Measurements from ENCODE around the gene KRTAP4-9. TPM values are rescaled to one million over a fixed set of nuclear protein-coding genes. Genes with fewer than 3 reads are reported as not detected.
"Not testable (repeated sequence)": the region's sequence is repeated elsewhere in the genome, so short reads cannot be mapped to it uniquely, and the experiment has no call there.

Gene KRTAP4-9
- total RNA-seq, 1 experiment from 2014 or later, result not detected

DNA sequence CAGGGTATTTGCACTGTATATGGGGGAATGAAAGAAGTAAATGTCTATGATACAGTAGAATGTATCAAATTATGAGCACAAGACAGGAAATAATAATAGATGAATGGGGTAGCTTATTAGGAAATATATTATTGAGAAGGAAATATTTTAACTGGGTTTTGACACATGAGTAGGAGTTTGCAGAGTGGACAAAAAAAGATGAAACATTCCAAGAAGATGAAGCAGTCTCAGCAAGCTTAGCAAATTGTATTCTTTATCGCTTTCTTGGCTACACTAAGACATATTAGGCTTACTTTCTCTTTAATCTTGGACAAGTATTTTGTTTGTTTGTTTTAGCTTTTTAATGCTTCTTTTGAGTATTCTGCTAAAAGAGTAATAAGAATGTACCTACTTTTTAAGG lies 1.3 kb upstream of the KRTAP4-9 start:
- no peaks in the 10 kb centered on the region for H3K36me3 Mint-ChIP-seq (ENCODE audit: insufficient read depth, unreplicated experiment)
- H3K4me3 ChIP-seq (ENCODE audit: low read depth, low read length), result no peak overlapping the region
- ChIA-PET CTCF (no interaction called here), POLR2A (no interaction called here)
- peaks cover 10% of the 10 kb centered on the region; the same call in 1 of the 2 replicates for H3K4me1 ChIP-seq
- 0 out of 2 replicates have a peak, but pooled peaks cover 4% of the 10 kb centered on the region for H3K9me3 ChIP-seq
- intact Hi-C loops (cut with micrococcal nuclease; ENCODE audit: unreplicated experiment), result no loop called here
- BruUV-seq (replicated peaks), result no TSS peak
- no peaks in the 10 kb centered on the region for H3K36me3 ChIP-seq (ENCODE audit: control insufficient read depth, insufficient read depth, low read length)
- H3K27me3 ChIP-seq (replicated peaks; ENCODE audit: control insufficient read depth, insufficient read depth, low read length), result no peaks in the 10 kb centered on the region
- H3K27ac Mint-ChIP-seq (ENCODE audit: unreplicated experiment), result no peak overlapping the region
- TF ChIP-seq, protein P1, sequence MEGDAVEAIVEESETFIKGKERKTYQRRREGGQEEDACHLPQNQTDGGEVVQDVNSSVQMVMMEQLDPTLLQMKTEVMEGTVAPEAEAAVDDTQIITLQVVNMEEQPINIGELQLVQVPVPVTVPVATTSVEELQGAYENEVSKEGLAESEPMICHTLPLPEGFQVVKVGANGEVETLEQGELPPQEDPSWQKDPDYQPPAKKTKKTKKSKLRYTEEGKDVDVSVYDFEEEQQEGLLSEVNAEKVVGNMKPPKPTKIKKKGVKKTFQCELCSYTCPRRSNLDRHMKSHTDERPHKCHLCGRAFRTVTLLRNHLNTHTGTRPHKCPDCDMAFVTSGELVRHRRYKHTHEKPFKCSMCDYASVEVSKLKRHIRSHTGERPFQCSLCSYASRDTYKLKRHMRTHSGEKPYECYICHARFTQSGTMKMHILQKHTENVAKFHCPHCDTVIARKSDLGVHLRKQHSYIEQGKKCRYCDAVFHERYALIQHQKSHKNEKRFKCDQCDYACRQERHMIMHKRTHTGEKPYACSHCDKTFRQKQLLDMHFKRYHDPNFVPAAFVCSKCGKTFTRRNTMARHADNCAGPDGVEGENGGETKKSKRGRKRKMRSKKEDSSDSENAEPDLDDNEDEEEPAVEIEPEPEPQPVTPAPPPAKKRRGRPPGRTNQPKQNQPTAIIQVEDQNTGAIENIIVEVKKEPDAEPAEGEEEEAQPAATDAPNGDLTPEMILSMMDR (IDR thresholded peaks at IDR 0.05; ENCODE audit: insufficient read depth in 1 of 2, low read depth in 1 of 2, low read length in 1 of 2, severe bottlenecking in 1 of 2, unreplicated experiment in 1 of 2), result no peak
- peaks cover 8% of the 10 kb centered on the region for H3K4me1 Mint-ChIP-seq (ENCODE audit: low read depth, unreplicated experiment)
- H3K4me3 Mint-ChIP-seq (ENCODE audit: unreplicated experiment), result no peak overlapping the region
- H3K9me3 Mint-ChIP-seq (ENCODE audit: unreplicated experiment), result no peaks in the 10 kb centered on the region
- no peaks in the 10 kb centered on the region for H3K27me3 Mint-ChIP-seq (ENCODE audit: insufficient read depth, unreplicated experiment)
- DNase-seq, result no peak

DNA sequence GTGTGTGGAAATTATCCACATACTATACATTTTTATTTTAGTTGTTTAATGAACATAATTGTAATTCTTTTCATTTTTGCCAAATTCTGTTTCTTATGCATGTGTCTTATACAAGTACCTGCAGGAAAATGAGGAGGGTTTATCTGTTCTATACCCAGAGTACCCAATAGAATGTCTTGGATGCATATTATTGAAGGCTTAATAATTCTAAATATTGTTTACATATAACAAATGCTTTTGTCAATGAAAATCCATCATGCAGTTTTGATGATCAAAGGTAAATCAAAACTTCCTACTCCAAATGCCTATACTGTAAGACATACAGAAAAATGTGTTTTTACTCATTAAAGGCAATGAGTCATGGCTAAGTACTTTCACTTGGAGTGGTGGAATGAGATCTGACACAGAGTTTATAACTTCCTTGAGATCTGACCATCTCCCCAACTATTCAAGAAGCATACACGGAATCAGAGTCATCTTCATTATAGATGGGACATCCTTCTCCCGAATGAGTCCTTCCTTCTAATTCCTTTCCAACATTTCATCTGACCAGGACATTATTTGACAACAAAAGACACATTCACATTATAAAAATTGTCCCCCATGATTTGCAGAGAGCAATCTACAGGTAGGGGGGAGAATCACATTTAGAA lies 677 bp upstream of the KRTAP4-9 start:
- H3K36me3 Mint-ChIP-seq (ENCODE audit: insufficient read depth, unreplicated experiment); CTCF ChIA-PET; H3K27me3 ChIP-seq (replicated peaks; ENCODE audit: control insufficient read depth, insufficient read depth, low read length); POLR2A ChIA-PET; BruUV-seq (replicated peaks); H3K4me3 ChIP-seq (ENCODE audit: low read depth, low read length); H3K36me3 ChIP-seq (ENCODE audit: control insufficient read depth, insufficient read depth, low read length); H3K4me1 Mint-ChIP-seq (ENCODE audit: low read depth, unreplicated experiment); H3K27me3 Mint-ChIP-seq (ENCODE audit: insufficient read depth, unreplicated experiment); H3K9me3 ChIP-seq; H3K4me1 ChIP-seq; H3K9me3 Mint-ChIP-seq (ENCODE audit: unreplicated experiment); DNase-seq; H3K27ac Mint-ChIP-seq (ENCODE audit: unreplicated experiment); H3K4me3 Mint-ChIP-seq (ENCODE audit: unreplicated experiment); intact Hi-C loops (cut with micrococcal nuclease; ENCODE audit: unreplicated experiment): not testable (repeated sequence)

DNA sequence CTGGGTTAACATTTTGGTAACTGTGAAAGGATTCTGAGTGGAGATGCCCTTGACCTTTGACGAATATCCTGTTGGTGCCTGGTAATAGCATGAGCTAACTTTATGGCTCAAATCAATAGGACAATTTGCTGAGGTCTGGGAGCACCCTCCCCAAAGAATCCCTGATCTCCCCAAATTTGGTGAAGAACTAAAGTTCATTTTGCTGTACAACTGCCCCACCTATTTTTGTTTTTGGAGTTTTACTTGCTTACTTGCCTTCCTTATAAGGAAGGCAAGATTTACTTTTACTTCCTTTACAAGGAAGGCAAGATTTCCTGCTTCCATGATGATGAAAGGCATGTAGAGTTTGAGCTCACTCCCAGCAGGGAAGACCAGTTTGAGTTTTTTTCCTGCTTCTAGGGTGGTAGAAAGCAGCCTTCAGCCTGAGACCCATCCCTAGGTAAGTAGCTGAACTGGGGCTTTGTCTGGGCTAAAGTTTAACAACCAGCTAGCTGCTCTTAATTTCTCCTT lies 2.8 kb downstream of the KRTAP4-9 start:
- no peak overlapping the region for H3K27ac Mint-ChIP-seq (ENCODE audit: unreplicated experiment)
- TF ChIP-seq, protein P1 (IDR thresholded peaks at IDR 0.05; ENCODE audit: insufficient read depth in 1 of 2, low read depth in 1 of 2, low read length in 1 of 2, severe bottlenecking in 1 of 2, unreplicated experiment in 1 of 2), result no peak
- no TSS peak for BruUV-seq (replicated peaks)
- no peak overlapping the region for H3K4me3 Mint-ChIP-seq (ENCODE audit: unreplicated experiment)
- H3K9me3 ChIP-seq, result peaks cover 14% of the 10 kb centered on the region
- intact Hi-C loops (cut with micrococcal nuclease; ENCODE audit: unreplicated experiment), result no loop called here
- no peaks in the 10 kb centered on the region for H3K4me1 Mint-ChIP-seq (ENCODE audit: low read depth, unreplicated experiment)
- H3K36me3 ChIP-seq (ENCODE audit: control insufficient read depth, insufficient read depth, low read length), result no peaks in the 10 kb centered on the region
- no peaks in the 10 kb centered on the region for H3K36me3 Mint-ChIP-seq (ENCODE audit: insufficient read depth, unreplicated experiment)
- no peaks in the 10 kb centered on the region for H3K27me3 Mint-ChIP-seq (ENCODE audit: insufficient read depth, unreplicated experiment)
- no peaks in the 10 kb centered on the region for H3K27me3 ChIP-seq (replicated peaks; ENCODE audit: control insufficient read depth, insufficient read depth, low read length)
- H3K9me3 Mint-ChIP-seq (ENCODE audit: unreplicated experiment), result peaks cover 29% of the 10 kb centered on the region
- no peak for DNase-seq
- no peak overlapping the region for H3K4me3 ChIP-seq (ENCODE audit: low read depth, low read length)
- POLR2A ChIA-PET, result no interaction called here
- no peaks in the 10 kb centered on the region for H3K4me1 ChIP-seq
- CTCF ChIA-PET, result no interaction called here

DNA sequence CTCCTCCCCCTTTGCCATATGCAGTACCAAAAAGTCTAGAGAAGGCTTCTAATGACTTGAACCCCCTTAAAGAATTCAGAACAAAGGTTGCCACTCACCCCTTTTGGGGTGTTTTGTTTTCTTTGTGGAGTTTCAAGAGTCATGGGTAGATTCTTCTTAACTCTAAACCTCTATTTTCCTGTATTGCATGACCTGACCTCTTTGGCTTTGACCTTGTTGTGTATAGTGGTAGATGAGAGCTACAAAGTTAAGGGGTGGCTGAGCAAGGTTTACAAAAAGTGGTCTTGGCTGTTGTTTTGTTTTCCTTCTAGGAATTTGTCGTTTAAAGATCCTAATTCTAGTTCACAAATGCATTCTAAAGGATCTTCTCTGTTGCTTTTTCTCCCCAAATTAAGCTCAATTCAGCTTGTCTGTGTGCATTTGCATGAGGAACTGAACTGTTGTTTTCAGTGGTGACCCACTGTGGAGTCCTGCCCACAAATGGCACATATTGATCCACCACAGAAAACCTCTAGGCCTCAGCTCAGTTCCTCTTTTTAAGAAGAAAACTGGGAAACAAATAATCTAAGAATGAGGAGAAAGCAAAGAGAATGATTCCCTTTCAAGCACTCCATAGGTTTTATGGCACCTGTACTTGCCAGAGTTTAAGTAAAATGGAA lies 3.7 kb downstream of the KRTAP4-9 start:
- H3K9me3 ChIP-seq, result peaks cover 13% of the 10 kb centered on the region
- H3K36me3 Mint-ChIP-seq (ENCODE audit: insufficient read depth, unreplicated experiment); H3K27me3 Mint-ChIP-seq (ENCODE audit: insufficient read depth, unreplicated experiment); POLR2A ChIA-PET; BruUV-seq (replicated peaks); DNase-seq; CTCF ChIA-PET; H3K4me1 Mint-ChIP-seq (ENCODE audit: low read depth, unreplicated experiment); H3K4me1 ChIP-seq; H3K4me3 Mint-ChIP-seq (ENCODE audit: unreplicated experiment); intact Hi-C loops (cut with micrococcal nuclease; ENCODE audit: unreplicated experiment); H3K4me3 ChIP-seq (ENCODE audit: low read depth, low read length); H3K27ac Mint-ChIP-seq (ENCODE audit: unreplicated experiment); H3K27me3 ChIP-seq (replicated peaks; ENCODE audit: control insufficient read depth, insufficient read depth, low read length); H3K36me3 ChIP-seq (ENCODE audit: control insufficient read depth, insufficient read depth, low read length): not testable (repeated sequence)
- H3K9me3 Mint-ChIP-seq (ENCODE audit: unreplicated experiment), result peaks cover 29% of the 10 kb centered on the region
